HCT116 (cell line): Measurements from ENCODE around the gene PPP1CB. TPM values are rescaled to one million over a fixed set of nuclear protein-coding genes. Genes with fewer than 3 reads are reported as not detected.

Experiments used
- ATAC-seq: fragments of 200-7000 bp; cut with Tn5 transposase; 2 replicates; pipeline ENCODE4 v1.9.1; 2020; ENCODE audit warnings: mild to moderate bottlenecking, moderate library complexity
- BruUV-seq: library from RNA; stranded (reverse); fragments of 400-500 nt; replicated peaks from 2 replicates; lab custom pipeline; 2021; lab: Mats Ljungman, UMichigan
- CTCF ChIA-PET: fragments of 300-600 bp; sonication (Branson Sonifier 250); formaldehyde crosslinking; loops from one replicate; lab custom pipeline; 2021; ENCODE audit warnings: antibody characterized with exemption; lab: Charles Lee
- POLR2A ChIA-PET: fragments of 300-600, 350-600 bp; sonication (Branson Sonifier 250); formaldehyde crosslinking; loops from one replicate; lab custom pipeline; 2021; ENCODE audit warnings: antibody characterized with exemption; lab: Charles Lee
- RAD21 ChIA-PET, 2 experiments: fragments of 300-600 bp; sonication (Branson Sonifier 250); formaldehyde crosslinking; loops; one replicate each; lab custom pipeline; 2023; ENCODE audit warnings: low total read pairs in 2 of 2; ENCODE audit not compliant: uncharacterized antibody in 2 of 2, unreplicated experiment in 2 of 2, low non-redundant PET in 1 of 2; lab: Charles Lee
- DNase-seq: peaks from one replicate; pipeline ENCODE4 v3.0.0-alpha.2; 2010; ENCODE audit warnings: low read depth, low spot score
- H2AFZ ChIP-seq: fragments of 200-600 bp; shearing (Covaris generic), sonication (generic); 2 replicates; pipeline ENCODE4 v1.6.1; 2017; ENCODE audit warnings: low read depth, mixed run types, mixed read lengths, antibody characterized with exemption, low read length; ENCODE audit not compliant: poor library complexity, severe bottlenecking
- H3K27ac ChIP-seq: 2 replicates; pipeline ENCODE4 v1.5.1; 2012; ENCODE audit warnings: low read depth, low read length
- H3K27me3 ChIP-seq: fragments of 200-600 bp; sonication (generic); 2 replicates; pipeline ENCODE4 v1.6.1; 2016; ENCODE audit warnings: mixed run types, low read length, mixed read lengths; ENCODE audit not compliant: insufficient read depth
- H3K36me3 ChIP-seq, 2 experiments: fragments of 200-500 bp in 1 of 2; fragments of 200-600 bp in 1 of 2; sonication (Bioruptor generic) in 1 of 2; sonication (generic) in 1 of 2; 2 replicates each; pipeline versions ENCODE4 v1.5.1 to v1.6.1; 2014 to 2016; ENCODE audit warnings: low read length in 2 of 2, inconsistent platforms in 1 of 2, mixed read lengths in 1 of 2, mixed run types in 1 of 2; ENCODE audit not compliant: insufficient read depth in 2 of 2, control insufficient read depth in 1 of 2
- H3K4me1 ChIP-seq, 2 experiments: fragments of 200-600 bp in 1 of 2; sonication (generic) in 1 of 2; 2 replicates each; pipeline versions ENCODE4 v1.5.1 to v1.6.1; 2012 to 2017; ENCODE audit warnings: low read length in 2 of 2, inconsistent platforms in 1 of 2, mild to moderate bottlenecking in 1 of 2, mixed read lengths in 1 of 2, mixed run types in 1 of 2, moderate library complexity in 1 of 2; ENCODE audit not compliant: insufficient read depth in 2 of 2, control insufficient read depth in 1 of 2
- H3K4me2 ChIP-seq: fragments of 200-600 bp; sonication (generic); 2 replicates; pipeline ENCODE4 v1.6.1; 2017; ENCODE audit warnings: mixed run types, low read length, mixed read lengths
- H3K4me3 ChIP-seq, 2 experiments: fragments of 200-600 bp in 1 of 2; sonication (generic) in 1 of 2; replicated peaks in 1 of 2; 2 replicates each; pipeline ENCODE4 v1.5.1; 2011 to 2016; ENCODE audit warnings: low read length in 2 of 2, control low read depth in 1 of 2, low read depth in 1 of 2, mild to moderate bottlenecking in 1 of 2, mixed read lengths in 1 of 2, mixed run types in 1 of 2
- H3K79me2 ChIP-seq: fragments of 200-600 bp; sonication (generic); 2 replicates; pipeline ENCODE4 v1.6.1; 2017; ENCODE audit warnings: mild to moderate bottlenecking, mixed run types, low read length, moderate library complexity, mixed read lengths; ENCODE audit not compliant: insufficient read depth
- H3K9ac ChIP-seq: fragments of 200-600 bp; sonication (generic); 2 replicates; pipeline ENCODE4 v1.6.1; 2016; ENCODE audit warnings: low read length, mixed read lengths
- H3K9me2 ChIP-seq: fragments of 200-600 bp; sonication (generic), shearing (Covaris generic); 2 replicates; pipeline ENCODE4 v1.6.1; 2017; ENCODE audit warnings: mixed run types, mild to moderate bottlenecking, moderate library complexity; ENCODE audit not compliant: insufficient read depth
- H3K9me3 ChIP-seq, 2 experiments: fragments of 200-500 bp in 1 of 2; fragments of 200-600 bp in 1 of 2; sonication (Bioruptor generic) in 1 of 2; sonication (generic) in 1 of 2; 2 replicates each; pipeline ENCODE4 v1.6.1; 2014 to 2017; ENCODE audit warnings: low read length in 2 of 2, mixed read lengths in 2 of 2, inconsistent platforms in 1 of 2, low read depth in 1 of 2, mild to moderate bottlenecking in 1 of 2, mixed run types in 1 of 2, moderate library complexity in 1 of 2; ENCODE audit not compliant: control insufficient read depth in 1 of 2, insufficient read depth in 1 of 2
- H4K20me1 ChIP-seq: fragments of 200-600 bp; sonication (generic), shearing (Covaris generic); 2 replicates; pipeline ENCODE4 v1.6.1; 2017; ENCODE audit warnings: mixed run types, mild to moderate bottlenecking, moderate library complexity; ENCODE audit not compliant: insufficient read depth
- CBX3 ChIP-seq: IDR thresholded peaks from 2 replicates; pipeline ENCODE4 v1.6.1; 2012; ENCODE audit warnings: low read depth
- CTCF ChIP-seq, 3 experiments: fragments of 200-600 bp in 1 of 3; sonication (generic) in 1 of 3; IDR thresholded peaks in 2 of 3; conservative IDR thresholded peaks in 1 of 3; 2 replicates each; pipeline ENCODE4 v1.5.1; 2012 to 2017; ENCODE audit warnings: low read depth in 2 of 3, low read length in 2 of 3, antibody characterized with exemption in 1 of 3, borderline replicate concordance in 1 of 3, control low read depth in 1 of 3, mild to moderate bottlenecking in 1 of 3, mixed read lengths in 1 of 3, mixed run types in 1 of 3, moderate library complexity in 1 of 3; ENCODE audit not compliant: insufficient read depth in 1 of 3
- ELF1 ChIP-seq: IDR thresholded peaks from 2 replicates; pipeline ENCODE4 v1.6.1; 2012; ENCODE audit warnings: low read depth, borderline replicate concordance
- EZH2 ChIP-seq: fragments of 200-600 bp; sonication (generic); IDR thresholded peaks from 2 replicates; pipeline ENCODE4 v1.6.1; 2017; ENCODE audit warnings: antibody characterized with exemption, mixed run types
- FOSL1 ChIP-seq: IDR thresholded peaks from 2 replicates; pipeline ENCODE4 v1.6.1; 2012; ENCODE audit warnings: low read depth
- JUND ChIP-seq: IDR thresholded peaks from 2 replicates; pipeline ENCODE4 v1.6.1; 2012
- MAX ChIP-seq: IDR thresholded peaks from 2 replicates; pipeline ENCODE4 v1.6.1; 2012
- REST ChIP-seq: IDR thresholded peaks from 2 replicates; pipeline ENCODE4 v1.6.1; 2012; ENCODE audit warnings: low read depth
- SIN3A ChIP-seq: IDR thresholded peaks from 2 replicates; pipeline ENCODE4 v1.6.1; 2012; ENCODE audit warnings: low read depth
- SRF ChIP-seq: IDR thresholded peaks from 2 replicates; pipeline ENCODE4 v1.6.1; 2012; ENCODE audit warnings: low read depth
- intact Hi-C: fragments of 100-400 bp; cut with micrococcal nuclease; formaldehyde crosslinking; loops from 2 replicates; pipeline ENCODE4 v1.10.0; 2022
- total RNA-seq: library from RNA; stranded (reverse); gene quantifications from one replicate; pipeline ENCODE4 v1.2.1, GENCODE V29; 2021; ENCODE audit not compliant: unreplicated experiment

Gene PPP1CB
- total RNA-seq, 1 experiment from 2014 or later: 174 TPM

GRCh38 chr2:28779001-28779400 is 27.4 kb downstream of the PPP1CB start:
- Histone ChIP-seq H3K27me3 (no peaks in the 10 kb centered on the region), H3K9ac (no peak overlapping the region), H3K4me2 (no peak overlapping the region), H3K4me1 (no peaks in the 10 kb centered on the region), H3K27ac (no peak overlapping the region), H2AFZ (no peak overlapping the region), H3K36me3 (peaks cover 31 to 40% of the 10 kb centered on the region in 2 experiments; a peak in 3 of 4 replicates), H4K20me1 (peaks cover under 1% of the 10 kb centered on the region; the same call in 1 of the 2 replicates), H3K79me2 (peaks cover 72% of the 10 kb centered on the region), H3K4me3 (no peak overlapping the region), H3K9me3 (no peaks in the 10 kb centered on the region), H3K9me2 (no peaks in the 10 kb centered on the region)
- POLR2A ChIA-PET: no interaction called here
- intact Hi-C loops: no loop called here
- RAD21 ChIA-PET: no interaction called here
- ATAC-seq (no peak), DNase-seq (no peak)
- CTCF ChIA-PET: no interaction called here
- no TSS peak for BruUV-seq
- TF ChIP-seq SIN3A: no peak
- TF ChIP-seq CTCF (IDR thresholded peaks at IDR 0.05 in 2 of 3, conservative IDR thresholded peaks at IDR 0.05 in 1 of 3; ENCODE audit: borderline replicate concordance in 1 of 3, insufficient read depth in 1 of 3, low read depth in 2 of 3, low read length in 2 of 3): no peak
- no peak for TF ChIP-seq ELF1
- no peak for TF ChIP-seq MAX
- no peak for TF ChIP-seq FOSL1
- TF ChIP-seq EZH2: no peak
- TF ChIP-seq JUND: no peak
- no peak for TF ChIP-seq CBX3
- no peak for TF ChIP-seq SRF
- TF ChIP-seq REST: no peak
